H1 (cell line): Measurements from ENCODE around the gene CDC123. TPM values are rescaled to one million over a fixed set of nuclear protein-coding genes. Genes with fewer than 3 reads are reported as not detected.

Source experiments
- CTCF ChIA-PET: fragments of 300-600 bp; sonication (Branson Sonifier 250); formaldehyde crosslinking; loops from one replicate; lab custom pipeline; 2021; ENCODE audit not compliant: partially characterized antibody; lab: Charles Lee
- POLR2A ChIA-PET: fragments of 300-600 bp; sonication (Branson Sonifier 250); formaldehyde crosslinking; loops from one replicate; lab custom pipeline; 2021; ENCODE audit warnings: inconsistent platforms; ENCODE audit not compliant: partially characterized antibody; lab: Charles Lee
- DNase-seq, 2 experiments: peaks; one replicate each; pipeline versions ENCODE4 v3.0.0 to v3.0.0-alpha.2; 2010 to 2022; ENCODE audit warnings: low spot score in 2 of 2, low read depth in 1 of 2, mixed read lengths in 1 of 2
- FAIRE-seq: peaks from 2 replicates; lab custom pipeline; 2011; peaks lifted over from hg19 to GRCh38; lab: Jason Lieb, UNC
- H2AFZ ChIP-seq: 2 replicates; pipeline ENCODE4 v1.8.1; 2012; ENCODE audit warnings: low read length, inconsistent platforms
- H2AK5ac ChIP-seq: 2 replicates; pipeline ENCODE4 v1.6.1; 2013; ENCODE audit warnings: low read depth, low read length
- H2BK120ac ChIP-seq: replicated peaks from 2 replicates; pipeline ENCODE3; 2013; ENCODE audit warnings: low read depth, low read length, inconsistent platforms
- H2BK12ac ChIP-seq: 2 replicates; pipeline ENCODE4 v1.6.1; 2013; ENCODE audit warnings: low read depth, low read length
- H2BK15ac ChIP-seq: 2 replicates; pipeline ENCODE4 v1.6.1; 2013; ENCODE audit warnings: low read length
- H2BK20ac ChIP-seq: 2 replicates; pipeline ENCODE4 v1.6.1; 2013; ENCODE audit warnings: low read length
- H2BK5ac ChIP-seq: 2 replicates; pipeline ENCODE4 v1.6.1; 2013; ENCODE audit warnings: low read depth, low read length
- H3K14ac ChIP-seq: 2 replicates; pipeline ENCODE4 v1.6.1; 2013; ENCODE audit warnings: inconsistent platforms; ENCODE audit not compliant: insufficient read length
- H3K18ac ChIP-seq: 2 replicates; pipeline ENCODE4 v1.6.1; 2013; ENCODE audit warnings: low read length; ENCODE audit errors: extremely low read depth
- H3K23ac ChIP-seq: 2 replicates; pipeline ENCODE4 v1.6.1; 2013; ENCODE audit warnings: inconsistent platforms; ENCODE audit not compliant: insufficient read length
- H3K23me2 ChIP-seq: 2 replicates; pipeline ENCODE4 v1.6.1; 2013; ENCODE audit warnings: low read depth, low read length
- H3K27ac ChIP-seq: 2 replicates; pipeline ENCODE4 v1.6.1; 2011; ENCODE audit warnings: low read depth, low read length, inconsistent platforms
- H3K27me3 ChIP-seq, 4 experiments: replicated peaks in 1 of 4; 1 replicate in 1 of 4; 2 replicates in 3 of 4; pipeline versions ENCODE4 v1.6.1 to v1.8.1; 2011 to 2013; ENCODE audit warnings: low read length in 3 of 4, mild to moderate bottlenecking in 3 of 4, inconsistent platforms in 2 of 4, mixed read lengths in 2 of 4, moderate library complexity in 1 of 4; ENCODE audit not compliant: control insufficient read depth in 3 of 4, insufficient read depth in 3 of 4; ENCODE audit errors: extremely low read depth in 1 of 4
- H3K36me3 ChIP-seq, 4 experiments: 2 replicates each; pipeline versions ENCODE4 v1.6.1 to v1.8.1; 2011 to 2013; ENCODE audit warnings: mild to moderate bottlenecking in 4 of 4, low read length in 3 of 4, moderate library complexity in 2 of 4, control low read depth in 1 of 4, inconsistent platforms in 1 of 4; ENCODE audit not compliant: insufficient read depth in 4 of 4, control insufficient read depth in 2 of 4
- H3K4ac ChIP-seq: replicated peaks from 2 replicates; pipeline ENCODE3; 2013; ENCODE audit warnings: low read length, low read depth, mixed read lengths, inconsistent platforms; ENCODE audit not compliant: insufficient read length
- H3K4me1 ChIP-seq, 4 experiments: replicated peaks in 1 of 4; 1 replicate in 1 of 4; 2 replicates in 3 of 4; pipeline versions ENCODE4 v1.6.1 to v1.8.1; 2011 to 2013; ENCODE audit warnings: low read length in 3 of 4, inconsistent platforms in 2 of 4, mixed read lengths in 1 of 4; ENCODE audit not compliant: insufficient read depth in 4 of 4, control insufficient read depth in 3 of 4
- H3K4me2 ChIP-seq, 2 experiments: 2 replicates each; pipeline versions ENCODE4 v1.6.1 to v1.8.1; 2011 to 2013; ENCODE audit warnings: low read depth in 2 of 2, low read length in 2 of 2, control low read depth in 1 of 2, inconsistent platforms in 1 of 2, mild to moderate bottlenecking in 1 of 2; ENCODE audit not compliant: insufficient read depth in 1 of 2
- H3K4me3 ChIP-seq, 4 experiments: fragments of 200-600, 300-600 bp in 1 of 4; sonication (generic), shearing (Covaris generic), sonication (Bioruptor Twin) in 1 of 4; 2 replicates each; pipeline versions ENCODE4 v1.5.1 to v1.8.1; 2011 to 2016; ENCODE audit warnings: low read length in 4 of 4, low read depth in 3 of 4, control low read depth in 2 of 4, inconsistent platforms in 2 of 4, mild to moderate bottlenecking in 2 of 4, mixed read lengths in 1 of 4, moderate library complexity in 1 of 4; ENCODE audit not compliant: insufficient read depth in 2 of 4; ENCODE audit errors: extremely low read depth in 1 of 4
- H3K56ac ChIP-seq: replicated peaks from 2 replicates; pipeline ENCODE3; 2013; ENCODE audit warnings: low read depth, mild to moderate bottlenecking, mixed read lengths, low read length, inconsistent platforms; ENCODE audit not compliant: insufficient read length
- H3K79me1 ChIP-seq: 2 replicates; pipeline ENCODE4 v1.6.1; 2013; ENCODE audit warnings: low read depth, low read length, control low read depth
- H3K79me2 ChIP-seq, 2 experiments: 2 replicates each; pipeline versions ENCODE4 v1.6.1 to v1.8.1; 2012 to 2013; ENCODE audit warnings: low read length in 2 of 2, mild to moderate bottlenecking in 2 of 2, inconsistent platforms in 1 of 2; ENCODE audit not compliant: insufficient read depth in 2 of 2, control insufficient read depth in 1 of 2
- H3K9ac ChIP-seq, 4 experiments: replicated peaks in 1 of 4; 1 replicate in 1 of 4; 2 replicates in 3 of 4; pipeline versions ENCODE4 v1.6.1 to v1.8.1; 2011 to 2013; ENCODE audit warnings: low read depth in 3 of 4, low read length in 3 of 4, control low read depth in 2 of 4, mild to moderate bottlenecking in 2 of 4, moderate library complexity in 2 of 4, inconsistent platforms in 1 of 4; ENCODE audit errors: extremely low read depth in 1 of 4
- H3K9me3 ChIP-seq, 2 experiments: 2 replicates each; pipeline versions ENCODE4 v1.6.1 to v1.8.1; 2012 to 2013; ENCODE audit warnings: mild to moderate bottlenecking in 2 of 2, moderate library complexity in 2 of 2, control low read depth in 1 of 2, inconsistent platforms in 1 of 2, low read depth in 1 of 2, low read length in 1 of 2, mixed read lengths in 1 of 2; ENCODE audit not compliant: insufficient read depth in 2 of 2
- H4K20me1 ChIP-seq, 2 experiments: replicated peaks in 1 of 2; 2 replicates each; pipeline versions ENCODE3 to v1.8.1; 2011 to 2013; ENCODE audit warnings: inconsistent platforms in 2 of 2, low read length in 2 of 2, mild to moderate bottlenecking in 1 of 2; ENCODE audit not compliant: insufficient read depth in 2 of 2, control insufficient read depth in 1 of 2
- H4K5ac ChIP-seq: 2 replicates; pipeline ENCODE4 v1.6.1; 2013; ENCODE audit warnings: low read length, low read depth, mixed read lengths, inconsistent platforms; ENCODE audit not compliant: insufficient read length
- H4K8ac ChIP-seq: 2 replicates; pipeline ENCODE4 v1.8.0; 2013; ENCODE audit warnings: mild to moderate bottlenecking, moderate library complexity, low read length, inconsistent platforms; ENCODE audit not compliant: insufficient read depth; ENCODE audit errors: extremely low read depth
- H4K91ac ChIP-seq: replicated peaks from 2 replicates; pipeline ENCODE3; 2013; ENCODE audit warnings: low read length, mixed read lengths, inconsistent platforms; ENCODE audit not compliant: insufficient read length
- ATF3 ChIP-seq: IDR thresholded peaks from 2 replicates; pipeline ENCODE4 v1.6.1; 2011; ENCODE audit warnings: low read depth, mild to moderate bottlenecking, low read length; ENCODE audit not compliant: insufficient read depth
- CBX5 ChIP-seq: fragments of 300-800, 300-1000 bp; sonication (generic); IDR thresholded peaks from 2 replicates; pipeline ENCODE4 v1.7.1; 2016; ENCODE audit warnings: antibody characterized with exemption, low read length, low read depth
- HDAC2 ChIP-seq, 2 experiments: fragments of 300-600 bp in 1 of 2; sonication (generic) in 1 of 2; IDR thresholded peaks; 2 replicates each; pipeline ENCODE4 v1.6.1; 2011 to 2012; ENCODE audit warnings: low read depth in 2 of 2, low read length in 2 of 2, mild to moderate bottlenecking in 2 of 2, moderate library complexity in 2 of 2, borderline replicate concordance in 1 of 2, inconsistent platforms in 1 of 2
- RXRA ChIP-seq: IDR thresholded peaks from 2 replicates; pipeline ENCODE4 v1.6.1; 2011; ENCODE audit warnings: low read depth, mild to moderate bottlenecking, low read length, moderate library complexity; ENCODE audit not compliant: insufficient read depth
- SIRT6 ChIP-seq: IDR thresholded peaks from one replicate; pipeline ENCODE4 v1.7.1; 2012; ENCODE audit warnings: low read length, inconsistent platforms
- SIX5 ChIP-seq: IDR thresholded peaks from 2 replicates; pipeline ENCODE4 v1.6.1; 2011; ENCODE audit warnings: mild to moderate bottlenecking, low read depth, low read length
- TAF1 ChIP-seq: IDR thresholded peaks from 2 replicates; pipeline ENCODE4 v1.6.1; 2011; ENCODE audit warnings: mild to moderate bottlenecking, low read depth, low read length
- TAF7 ChIP-seq: optimal IDR thresholded peaks from 2 replicates; pipeline ENCODE3; 2011; ENCODE audit warnings: low read depth, mild to moderate bottlenecking, inconsistent platforms, low read length, moderate library complexity, borderline replicate concordance
- YY1 ChIP-seq: IDR thresholded peaks from 2 replicates; pipeline ENCODE4 v1.6.1; 2011; ENCODE audit warnings: low read depth, mild to moderate bottlenecking, low read length
- WGBS, 2 experiments: shearing (Covaris generic) in 1 of 2; methylation state at CpG; one replicate each; pipeline versions ENCODE4 v1.1.6 to v1.1.7; 2013 to 2015; ENCODE audit warnings: low lambda C conversion rate in 2 of 2, mixed read lengths in 2 of 2, inconsistent platforms in 1 of 2, low coverage in 1 of 2, missing lambda C conversion rate in 1 of 2; ENCODE audit not compliant: insufficient replicate concordance in 2 of 2, insufficient coverage in 1 of 2, insufficient read length in 1 of 2; ENCODE audit errors: extremely low coverage in 1 of 2, missing lambda C conversion rate in 1 of 2; 5-methylcytosine and 5-hydroxymethylcytosine counted together
- polyA plus RNA-seq, 7 experiments: library from polyadenylated mRNA; depleted of rRNA in 3 of 7; stranded (reverse) in 5 of 7; unstranded in 2 of 7; fragments of >200 nt in 5 of 7; fragments of 200-250 nt in 2 of 7; gene quantifications; 1 replicate in 5 of 7; 2 replicates in 1 of 7; 4 replicates in 1 of 7; pipeline versions ENCODE4 v1.2.1 to v1.2.3, GENCODE V29; 2011 to 2013; ENCODE audit warnings: missing spikeins in 2 of 7, mixed read lengths in 2 of 7
- total RNA-seq: library from RNA; stranded (reverse); fragmentation: NEBNext Ultra II Directional; extraction: Animal tissue kit (Norgen Biotek cat#: 25700); gene quantifications from 2 replicates; pipeline ENCODE4 v1.2.1, GENCODE V29; 2021

Gene CDC123
- total and polyA plus RNA-seq, 2 of the 8 experiments (the other 6 are each of a cell fraction or from before 2014, with no cell fraction given), result 115 to 202 TPM

- no peak overlapping the region for H3K23ac ChIP-seq
- H2BK12ac ChIP-seq, result no peak overlapping the region
- no peak overlapping the region for H2AFZ ChIP-seq
- no peak overlapping the region for H3K27ac ChIP-seq
- no peak overlapping the region for H3K4me3 ChIP-seq
- H3K9me3 ChIP-seq, result no peaks in the 10 kb centered on the region
- TF ChIP-seq CBX5 (no peak), SIX5 (no peak), ATF3 (no peak), RXRA (no peak), HDAC2 (IDR thresholded peaks at IDR 0.05; ENCODE audit: borderline replicate concordance in 1 of 2, low read depth in 2 of 2, low read length in 2 of 2) (no peak), TAF1 (no peak), YY1 (no peak), TAF7 (no peak), SIRT6 (no peak)
- no peak overlapping the region for H2BK15ac ChIP-seq
- H4K8ac ChIP-seq, result no peak overlapping the region
- no peak for FAIRE-seq
- no peak overlapping the region for H4K5ac ChIP-seq
- H3K18ac ChIP-seq, result no peak overlapping the region
- DNase-seq, result no peak
- no peak overlapping the region for H3K56ac ChIP-seq
- H3K4me1 ChIP-seq, result no peaks in the 10 kb centered on the region
- no peak overlapping the region for H3K9ac ChIP-seq
- H2BK120ac ChIP-seq, result no peak overlapping the region
- no peak overlapping the region for H2AK5ac ChIP-seq
- ChIA-PET CTCF (no interaction called here), POLR2A (no interaction called here)
- H4K20me1 ChIP-seq, result peaks cover 2% of the 10 kb centered on the region in 2 experiments
- H3K4me2 ChIP-seq, result no peak overlapping the region
- H3K27me3 ChIP-seq, result no peaks in the 10 kb centered on the region
- H3K79me2 ChIP-seq, result peaks cover 0 to 3% of the 10 kb centered on the region in 2 experiments; a peak in 1 of 4 replicates
- no peak overlapping the region for H3K4ac ChIP-seq
- no peak overlapping the region for H3K14ac ChIP-seq
- no peak overlapping the region for H2BK5ac ChIP-seq
- H3K79me1 ChIP-seq, result no peaks in the 10 kb centered on the region; the same call in 1 of the 2 replicates
- peaks cover 3 to 57% (median 35%) of the 10 kb centered on the region in 4 experiments for H3K36me3 ChIP-seq
- no peak overlapping the region for H4K91ac ChIP-seq
- 92 to 100% methylated on average over 1 to 13 of the region's 13 CpGs for WGBS, 2 experiments
- no peaks in the 10 kb centered on the region for H3K23me2 ChIP-seq
- no peak overlapping the region for H2BK20ac ChIP-seq
Measured at GRCh38 chr10:12237265-12238220, 41.6 kb downstream of the CDC123 start.
